Naive B cell (primary cell): Measurements from ENCODE around the gene RIC8B. TPM values are rescaled to one million over a fixed set of nuclear protein-coding genes. Genes with fewer than 3 reads are reported as not detected.
A peak's percentile ranks its signal among the peaks of the same experiment; 100 is the strongest.

Experiments
- ATAC-seq, 2 donors: fragments of 150-1000 bp; cut with Tn5 transposase; 2 replicates each; pipeline ENCODE4 v1.10.0; 2021; ENCODE audit warnings: low read depth in 2 of 2, mild to moderate bottlenecking in 2 of 2, moderate library complexity in 2 of 2
- DNase-seq: peaks from one replicate; pipeline ENCODE4 v3.0.0; 2022
- H3K27ac Mint-ChIP-seq, 6 donors: one replicate each; pipeline ENCODE4 v1.8.0; 2020 to 2022; ENCODE audit warnings: mild to moderate bottlenecking in 6 of 6, mixed read lengths in 6 of 6, moderate library complexity in 5 of 6, inconsistent platforms in 2 of 6
- H3K27me3 Mint-ChIP-seq, 3 donors: one replicate each; pipeline ENCODE4 v1.8.0; 2021 to 2022; ENCODE audit warnings: mixed read lengths in 3 of 3, mild to moderate bottlenecking in 1 of 3
- H3K36me3 Mint-ChIP-seq, 2 donors: one replicate each; pipeline ENCODE4 v1.8.0; 2020 to 2022; ENCODE audit warnings: mixed read lengths in 2 of 2, inconsistent platforms in 1 of 2, mild to moderate bottlenecking in 1 of 2
- H3K4me1 Mint-ChIP-seq, 3 donors: one replicate each; pipeline ENCODE4 v1.8.0; 2020 to 2022; ENCODE audit warnings: mixed read lengths in 3 of 3, inconsistent platforms in 1 of 3, mild to moderate bottlenecking in 1 of 3, moderate library complexity in 1 of 3
- H3K4me3 Mint-ChIP-seq, 8 donors: one replicate each; pipeline ENCODE4 v1.8.0; 2020 to 2022; ENCODE audit warnings: mild to moderate bottlenecking in 8 of 8, mixed read lengths in 8 of 8, moderate library complexity in 8 of 8, inconsistent platforms in 2 of 8
- H3K9me3 Mint-ChIP-seq, 7 donors: one replicate each; pipeline ENCODE4 v1.8.0; 2020 to 2022; ENCODE audit warnings: mixed read lengths in 7 of 7, mild to moderate bottlenecking in 5 of 7, inconsistent platforms in 2 of 7, moderate library complexity in 1 of 7
- polyA plus RNA-seq, 6 donors: library from polyadenylated mRNA; unstranded; fragments of 300-500 nt; fragmentation: Illumina TruSeq; gene quantifications; one replicate each; pipeline ENCODE4 v1.2.3, GENCODE V29; 2021; ENCODE audit warnings: low read depth in 6 of 6

RIC8B gene
- polyA plus RNA-seq, 6 donors from 2014 or later, result 0.72 to 1.2 (median 0.78) TPM; not detected in 1

DNA sequence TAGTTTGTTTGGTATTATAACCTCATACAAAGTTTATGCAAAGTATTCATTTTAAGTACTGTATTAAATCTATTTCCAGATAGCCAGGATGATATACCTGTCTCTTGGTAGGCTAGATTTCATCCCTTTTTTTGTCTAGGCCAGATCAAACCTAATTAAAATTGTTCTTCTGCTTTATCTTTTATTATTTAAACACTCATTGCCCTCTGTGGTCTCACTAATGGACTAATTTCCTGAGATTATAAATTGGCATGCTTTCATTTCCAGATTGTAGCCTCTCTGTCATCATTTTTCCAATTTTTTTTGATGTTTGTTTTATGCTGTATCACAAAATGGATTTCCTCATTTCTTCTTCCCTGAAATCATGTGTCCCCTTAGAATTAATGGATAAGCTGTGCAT lies 95.6 kb downstream of the RIC8B start:
- no peak for ATAC-seq
- no peak overlapping the region for H3K27ac Mint-ChIP-seq
- H3K4me1 Mint-ChIP-seq, result peaks cover 0 to 8% (median 0%) of the 10 kb centered on the region in 3 donors
- peaks cover 46 to 87% (median 77%) of the 10 kb centered on the region in 3 donors for H3K27me3 Mint-ChIP-seq
- H3K4me3 Mint-ChIP-seq, result no peak overlapping the region
- DNase-seq, result no peak
- H3K36me3 Mint-ChIP-seq, result no peaks in the 10 kb centered on the region
- no peaks in the 10 kb centered on the region for H3K9me3 Mint-ChIP-seq

DNA sequence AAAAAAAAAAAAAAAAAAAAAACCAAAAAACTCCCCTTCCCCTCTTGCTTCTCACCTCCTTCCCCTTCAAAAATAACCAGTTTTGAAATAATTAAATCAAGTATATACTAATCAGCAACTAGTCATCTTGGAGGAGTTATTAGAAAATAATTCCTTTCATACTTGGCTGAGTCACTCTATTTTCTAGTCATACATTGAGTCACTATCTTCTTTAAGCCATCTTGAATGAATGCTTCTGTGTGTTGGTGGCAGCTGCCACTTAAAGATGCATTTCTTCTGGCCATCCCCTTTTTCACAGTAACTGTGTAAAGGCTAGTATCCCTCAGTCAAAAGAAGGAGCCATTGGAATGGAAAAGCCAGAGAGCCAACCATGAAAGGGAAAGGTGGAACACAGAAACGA lies 97.0 kb downstream of the RIC8B start:
- Mint-ChIP-seq H3K27me3 (peaks cover 39 to 82% (median 73%) of the 10 kb centered on the region in 3 donors), H3K36me3 (no peaks in the 10 kb centered on the region), H3K4me1 (peaks cover 0 to 8% (median 0%) of the 10 kb centered on the region in 3 donors), H3K9me3 (no peaks in the 10 kb centered on the region), H3K4me3 (no peak overlapping the region), H3K27ac (no peak overlapping the region)
- ATAC-seq (no peak), DNase-seq (no peak)

GRCh38 chr12:106873983-106874382 lies 99.5 kb downstream of the RIC8B start:
- DNase-seq (no peak), ATAC-seq (peak in 1 of 2 donors; percentile 39)
- no peaks in the 10 kb centered on the region for H3K36me3 Mint-ChIP-seq

GRCh38 chr12:106878804-106879203 lies 104.3 kb downstream of the RIC8B start:
- H3K27me3 Mint-ChIP-seq, result peaks cover 52 to 77% (median 70%) of the 10 kb centered on the region in 3 donors
- H3K36me3 Mint-ChIP-seq, result peaks cover 0 to 16% of the 10 kb centered on the region in 2 donors
- no peaks in the 10 kb centered on the region for H3K9me3 Mint-ChIP-seq
- ATAC-seq, result no peak
- H3K4me3 Mint-ChIP-seq, result no peak overlapping the region
- DNase-seq, result no peak
- no peak overlapping the region for H3K27ac Mint-ChIP-seq
- peaks cover 0 to 5% (median 0%) of the 10 kb centered on the region in 3 donors for H3K4me1 Mint-ChIP-seq

More at GRCh38 chr12:106873983-106874382, 99.5 kb downstream of the RIC8B start:
- no peaks in the 10 kb centered on the region for H3K9me3 Mint-ChIP-seq
- H3K4me3 Mint-ChIP-seq, result no peak overlapping the region
- peaks cover 0 to 8% (median 0%) of the 10 kb centered on the region in 3 donors for H3K4me1 Mint-ChIP-seq
- H3K27me3 Mint-ChIP-seq, result peaks cover 48 to 71% (median 70%) of the 10 kb centered on the region in 3 donors
- H3K27ac Mint-ChIP-seq, result no peak overlapping the region

DNA sequence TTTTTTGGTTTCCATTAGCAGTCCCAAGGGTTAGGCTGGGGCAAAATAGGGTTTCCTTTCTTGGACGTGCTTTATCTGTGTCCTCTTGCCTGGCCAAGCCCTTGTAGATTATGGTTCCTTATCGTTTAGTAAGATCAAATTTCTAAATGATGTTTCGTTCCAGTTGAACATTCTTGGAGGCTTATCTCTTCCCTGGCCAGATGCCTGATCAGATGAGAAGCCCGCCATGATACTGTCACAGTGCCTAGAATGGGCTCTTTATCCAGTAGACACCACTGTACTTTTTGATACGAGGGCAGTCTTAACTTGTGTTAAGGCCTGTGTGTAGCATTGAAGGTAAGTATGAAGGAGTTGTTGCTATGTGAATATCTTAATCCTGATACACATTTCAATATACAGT lies 105.1 kb downstream of the RIC8B start:
- Mint-ChIP-seq H3K9me3 (peaks cover 0 to 2% (median 0%) of the 10 kb centered on the region in 7 donors), H3K27ac (no peak overlapping the region), H3K36me3 (peaks cover 0 to 23% of the 10 kb centered on the region in 2 donors), H3K4me3 (no peak overlapping the region), H3K27me3 (peaks cover 58 to 80% (median 72%) of the 10 kb centered on the region in 3 donors), H3K4me1 (no peaks in the 10 kb centered on the region)
- ATAC-seq (no peak), DNase-seq (no peak)

GRCh38 chr12:106883426-106883825 lies 108.9 kb downstream of the RIC8B start:
- Mint-ChIP-seq H3K27ac (no peak overlapping the region), H3K36me3 (peaks cover 0 to 23% of the 10 kb centered on the region in 2 donors), H3K27me3 (peaks cover 67 to 83% (median 78%) of the 10 kb centered on the region in 3 donors), H3K4me3 (no peak overlapping the region), H3K4me1 (no peaks in the 10 kb centered on the region), H3K9me3 (peaks cover 0 to 2% (median 0%) of the 10 kb centered on the region in 7 donors)
- DNase-seq (no peak), ATAC-seq (no peak)

DNA sequence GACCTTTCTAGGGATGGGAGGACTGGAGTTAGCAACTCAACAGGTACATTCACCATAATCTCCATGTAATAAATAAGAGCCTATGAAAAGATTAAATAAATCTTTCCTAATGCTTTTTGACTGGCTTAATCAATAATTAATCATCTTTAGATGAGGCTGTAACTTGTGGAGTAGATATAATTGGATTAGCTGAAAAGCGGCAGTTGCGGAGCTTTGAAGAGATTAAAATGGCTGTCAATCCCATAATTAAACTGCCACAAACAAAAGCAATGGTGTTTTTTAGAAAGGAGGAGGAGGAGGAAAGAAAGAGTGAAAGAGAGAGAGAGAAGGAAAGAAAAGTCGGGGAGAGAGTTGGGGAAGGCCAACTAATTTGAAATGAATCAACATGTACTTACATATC lies 110.5 kb downstream of the RIC8B start:
- DNase-seq (no peak), ATAC-seq (no peak)
- H3K27me3 Mint-ChIP-seq, result peaks cover 72 to 77% (median 76%) of the 10 kb centered on the region in 3 donors
- no peaks in the 10 kb centered on the region for H3K4me1 Mint-ChIP-seq
- H3K36me3 Mint-ChIP-seq, result peaks cover 0 to 23% of the 10 kb centered on the region in 2 donors
- no peak overlapping the region for H3K4me3 Mint-ChIP-seq
- H3K27ac Mint-ChIP-seq, result peak overlapping the region in 1 of 6 donors; percentile 29
- peaks cover 0 to 2% (median 0%) of the 10 kb centered on the region in 7 donors for H3K9me3 Mint-ChIP-seq

GRCh38 chr12:106885541-106886249 lies 111.2 kb downstream of the RIC8B start:
- Mint-ChIP-seq H3K4me3 (no peak overlapping the region), H3K27ac (no peak overlapping the region), H3K9me3 (peaks cover 0 to 2% (median 0%) of the 10 kb centered on the region in 7 donors), H3K27me3 (peaks cover 76 to 79% (median 78%) of the 10 kb centered on the region in 3 donors), H3K4me1 (no peaks in the 10 kb centered on the region), H3K36me3 (peaks cover 0 to 23% of the 10 kb centered on the region in 2 donors)
- DNase-seq (no peak), ATAC-seq (no peak)

- no peak overlapping the region for H3K27ac Mint-ChIP-seq
- H3K4me3 Mint-ChIP-seq, result no peak overlapping the region
- ATAC-seq, result no peak
- H3K36me3 Mint-ChIP-seq, result peaks cover 0 to 15% of the 10 kb centered on the region in 2 donors
- no peaks in the 10 kb centered on the region for H3K4me1 Mint-ChIP-seq
- peaks cover 0 to 2% (median 0%) of the 10 kb centered on the region in 7 donors for H3K9me3 Mint-ChIP-seq
- peaks cover 76 to 80% (median 78%) of the 10 kb centered on the region in 3 donors for H3K27me3 Mint-ChIP-seq
- DNase-seq, result no peak
Observed at GRCh38 chr12:106886932-106887331, 112.5 kb downstream of the RIC8B start.

DNA sequence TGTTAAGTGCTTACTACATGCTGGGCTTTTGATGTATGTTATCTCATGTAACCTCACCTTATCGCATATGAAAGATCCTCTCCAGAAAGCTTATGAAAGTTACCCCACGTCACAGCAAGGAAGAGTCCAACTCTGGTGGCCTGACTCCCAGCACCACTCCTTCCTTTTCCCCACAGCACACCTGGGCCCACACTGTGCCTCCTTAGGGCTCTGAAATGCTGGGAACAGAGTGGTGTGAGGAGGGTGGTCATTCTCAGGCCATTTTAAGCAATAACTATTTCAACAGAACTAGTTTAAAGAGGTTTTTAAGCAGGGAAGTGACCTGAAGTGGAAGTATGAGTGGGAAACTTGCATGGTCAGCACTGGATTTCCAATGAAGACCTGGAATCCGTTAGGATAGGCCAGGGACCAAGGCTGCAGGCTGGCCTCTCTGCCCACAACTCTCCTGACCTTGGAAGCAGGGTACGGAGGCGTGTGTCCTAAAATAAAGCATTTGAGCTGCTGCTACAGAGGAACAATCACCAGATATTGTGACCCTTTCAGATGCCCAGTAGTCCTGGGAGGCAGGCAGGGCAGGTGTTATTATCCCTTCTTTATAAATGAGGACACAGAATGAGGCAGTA lies 114.0 kb downstream of the RIC8B start:
- Mint-ChIP-seq H3K36me3 (peaks cover 0 to 11% of the 10 kb centered on the region in 2 donors), H3K4me3 (no peak overlapping the region), H3K27me3 (peaks cover 79 to 80% (median 80%) of the 10 kb centered on the region in 3 donors), H3K27ac (no peak overlapping the region), H3K4me1 (no peaks in the 10 kb centered on the region), H3K9me3 (peaks cover 0 to 4% (median 0%) of the 10 kb centered on the region in 7 donors)
- ATAC-seq, result no peak
- no peak for DNase-seq

DNA sequence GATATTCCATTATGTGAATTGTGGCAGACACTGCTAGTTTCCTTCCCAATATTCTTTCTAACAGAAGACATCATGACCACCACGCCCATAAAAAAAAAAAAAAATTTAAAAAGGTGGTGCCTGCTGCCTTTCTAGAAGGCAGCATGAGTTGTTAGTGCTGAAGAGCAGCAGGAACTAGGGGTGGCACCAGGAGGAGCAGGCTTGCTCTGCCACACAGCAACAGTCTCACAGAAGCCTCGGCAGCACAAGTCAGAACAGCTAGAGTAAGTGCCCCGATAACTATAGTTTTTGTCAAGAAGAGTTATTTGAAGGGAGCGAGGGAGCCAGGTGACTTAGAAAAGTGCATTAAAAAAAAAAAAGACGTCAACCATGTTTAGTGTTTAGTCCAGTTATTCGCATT lies 114.8 kb downstream of the RIC8B start:
- ATAC-seq (no peak), DNase-seq (no peak)
- Mint-ChIP-seq H3K4me3 (no peak overlapping the region), H3K4me1 (no peaks in the 10 kb centered on the region), H3K27ac (peak overlapping the region in 2 of 6 donors; percentile 11 to 56), H3K36me3 (peaks cover 0 to 2% of the 10 kb centered on the region in 2 donors), H3K9me3 (peaks cover 0 to 4% (median 0%) of the 10 kb centered on the region in 7 donors), H3K27me3 (peaks cover 72 to 80% (median 79%) of the 10 kb centered on the region in 3 donors)

- peaks cover 0 to 4% (median 0%) of the 10 kb centered on the region in 7 donors for H3K9me3 Mint-ChIP-seq
- H3K36me3 Mint-ChIP-seq, result no peaks in the 10 kb centered on the region
- H3K4me1 Mint-ChIP-seq, result no peaks in the 10 kb centered on the region
- no peak overlapping the region for H3K4me3 Mint-ChIP-seq
- peaks cover 70 to 78% (median 76%) of the 10 kb centered on the region in 3 donors for H3K27me3 Mint-ChIP-seq
- ATAC-seq (no peak), DNase-seq (no peak)
- no peak overlapping the region for H3K27ac Mint-ChIP-seq
Observed at GRCh38 chr12:106889950-106890626, 115.6 kb downstream of the RIC8B start.

GRCh38 chr12:106892075-106892474 lies 117.6 kb downstream of the RIC8B start:
- no peaks in the 10 kb centered on the region for H3K4me1 Mint-ChIP-seq
- DNase-seq, result no peak
- H3K27me3 Mint-ChIP-seq, result peaks cover 72 to 93% (median 90%) of the 10 kb centered on the region in 3 donors
- no peak overlapping the region for H3K4me3 Mint-ChIP-seq
- no peaks in the 10 kb centered on the region for H3K36me3 Mint-ChIP-seq
- H3K27ac Mint-ChIP-seq, result no peak overlapping the region
- no peak for ATAC-seq
- peaks cover 0 to 4% (median 2%) of the 10 kb centered on the region in 7 donors for H3K9me3 Mint-ChIP-seq
